H1 (cell line): Measurements from ENCODE around the gene TCERG1L.

Experiments
- JUN ChIP-seq: IDR thresholded peaks from 2 replicates; pipeline ENCODE4 v1.6.1; 2011; ENCODE audit warnings: low read depth, mild to moderate bottlenecking, improper control_type of control experiment, low read length
- JUND ChIP-seq: IDR thresholded peaks from 2 replicates; pipeline ENCODE4 v1.6.1; 2011; ENCODE audit warnings: mild to moderate bottlenecking, improper control_type of control experiment, low read length
- POLR2A ChIP-seq, 2 experiments: IDR thresholded peaks; 1 replicate in 1 of 2; 2 replicates in 1 of 2; pipeline ENCODE4 v1.6.1; 2011; ENCODE audit warnings: low read depth in 2 of 2, low read length in 2 of 2, mild to moderate bottlenecking in 2 of 2; ENCODE audit errors: control extremely low read depth in 1 of 2
- POLR2AphosphoS5 ChIP-seq: IDR thresholded peaks from 2 replicates; pipeline ENCODE4 v1.6.1; 2011; ENCODE audit warnings: low read depth, low read length
- RAD21 ChIP-seq, 2 experiments: IDR thresholded peaks in 1 of 2; conservative IDR thresholded peaks in 1 of 2; 2 replicates each; pipeline ENCODE4 v1.6.1; 2011; ENCODE audit warnings: low read depth in 2 of 2, low read length in 2 of 2, improper control_type of control experiment in 1 of 2, inconsistent platforms in 1 of 2, mild to moderate bottlenecking in 1 of 2, moderate library complexity in 1 of 2
- TF ChIP-seq, protein P1 (sequence below), 3 experiments: IDR thresholded peaks; 1 replicate in 2 of 3; 2 replicates in 1 of 3; pipeline versions ENCODE4 v1.5.1 to v1.6.1; 2011; ENCODE audit warnings: low read length in 3 of 3, mild to moderate bottlenecking in 3 of 3, inconsistent platforms in 2 of 3, low read depth in 1 of 3, moderate library complexity in 1 of 3; ENCODE audit not compliant: insufficient read depth in 1 of 3; ENCODE audit errors: control extremely low read depth in 1 of 3

DNA sequence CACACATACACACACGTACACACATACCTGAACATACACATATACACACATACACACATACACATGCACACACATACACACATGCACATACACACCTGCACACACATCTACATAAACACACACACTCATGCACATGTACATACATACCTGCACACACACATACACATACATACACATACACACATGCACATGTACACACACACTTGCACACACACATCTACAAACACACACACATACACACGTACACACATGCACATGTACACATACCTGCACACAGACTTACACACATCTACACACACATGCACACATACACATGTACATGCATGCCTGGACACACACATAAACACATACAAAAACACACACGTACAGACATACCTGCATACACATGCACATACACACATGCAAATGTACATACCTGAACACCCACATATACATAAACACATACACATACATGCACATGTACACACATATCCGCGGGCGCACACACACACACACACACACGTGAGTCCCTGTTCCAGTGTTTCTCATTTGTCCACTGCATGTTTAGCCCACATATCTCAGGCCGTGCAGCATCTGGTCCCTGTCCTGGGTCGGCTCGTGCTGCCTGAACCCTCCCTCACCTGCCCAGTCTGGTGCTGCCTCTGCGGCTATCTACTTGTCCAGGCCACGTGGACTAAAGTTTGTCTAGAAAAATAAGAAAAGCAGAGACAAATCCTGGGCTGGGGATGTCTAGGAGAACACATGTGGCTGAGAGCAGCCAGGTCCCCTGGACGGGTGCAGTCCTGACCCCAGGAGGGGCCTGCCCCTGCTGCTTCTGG, 238.7 kb downstream of the TCERG1L start:
- TF ChIP-seq POLR2AphosphoS5 (no peak), POLR2A (IDR thresholded peaks at IDR 0.05; ENCODE audit: control extremely low read depth in 1 of 2, low read depth in 2 of 2, low read length in 2 of 2) (no peak), RAD21 (IDR thresholded peaks at IDR 0.05 in 1 of 2, conservative IDR thresholded peaks at IDR 0.05 in 1 of 2; ENCODE audit: low read depth in 2 of 2, low read length in 2 of 2) (no peak), JUN (no peak), JUND (no peak)
- TF ChIP-seq, protein P1, sequence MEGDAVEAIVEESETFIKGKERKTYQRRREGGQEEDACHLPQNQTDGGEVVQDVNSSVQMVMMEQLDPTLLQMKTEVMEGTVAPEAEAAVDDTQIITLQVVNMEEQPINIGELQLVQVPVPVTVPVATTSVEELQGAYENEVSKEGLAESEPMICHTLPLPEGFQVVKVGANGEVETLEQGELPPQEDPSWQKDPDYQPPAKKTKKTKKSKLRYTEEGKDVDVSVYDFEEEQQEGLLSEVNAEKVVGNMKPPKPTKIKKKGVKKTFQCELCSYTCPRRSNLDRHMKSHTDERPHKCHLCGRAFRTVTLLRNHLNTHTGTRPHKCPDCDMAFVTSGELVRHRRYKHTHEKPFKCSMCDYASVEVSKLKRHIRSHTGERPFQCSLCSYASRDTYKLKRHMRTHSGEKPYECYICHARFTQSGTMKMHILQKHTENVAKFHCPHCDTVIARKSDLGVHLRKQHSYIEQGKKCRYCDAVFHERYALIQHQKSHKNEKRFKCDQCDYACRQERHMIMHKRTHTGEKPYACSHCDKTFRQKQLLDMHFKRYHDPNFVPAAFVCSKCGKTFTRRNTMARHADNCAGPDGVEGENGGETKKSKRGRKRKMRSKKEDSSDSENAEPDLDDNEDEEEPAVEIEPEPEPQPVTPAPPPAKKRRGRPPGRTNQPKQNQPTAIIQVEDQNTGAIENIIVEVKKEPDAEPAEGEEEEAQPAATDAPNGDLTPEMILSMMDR (IDR thresholded peaks at IDR 0.05; ENCODE audit: control extremely low read depth in 1 of 3, insufficient read depth in 1 of 3, low read depth in 1 of 3, low read length in 3 of 3): no peak
